SW480 (cell line): ENCODE results near the gene IGFBP2.
"Not testable (repeated sequence)": the region's sequence is repeated elsewhere in the genome, so short reads cannot be mapped to it uniquely, and the experiment has no call there.

Source experiments
- DNase-seq: peaks from one replicate; pipeline ENCODE4 v3.0.0-alpha.2; 2016; ENCODE audit warnings: low spot score

Gene IGFBP2

GRCh38 chr2:216632952-216633615 is at the start of gene IGFBP2:
IGFBP2 (plus strand) TSS chr2:216633420; CDS start chr2:216633524, 104 bp downstream.
- peak; percentile 56 for DNase-seq

- DNase-seq: no peak
These were observed 49.6 kb upstream of the IGFBP2 start for GRCh38 chr2:216583606-216584005.

- DNase-seq: no peak
These were observed 49.1 kb upstream of the IGFBP2 start for GRCh38 chr2:216584112-216584511.

GRCh38 chr2:216585441-216585840 is 47.8 kb upstream of the IGFBP2 start:
- no peak for DNase-seq

GRCh38 chr2:216588861-216589710 is 44.1 kb upstream of the IGFBP2 start:
- DNase-seq: no peak

GRCh38 chr2:216589791-216590190 is 43.4 kb upstream of the IGFBP2 start:
- DNase-seq: no peak

- DNase-seq: no peak
These were observed 42.4 kb upstream of the IGFBP2 start for GRCh38 chr2:216590780-216591179.

GRCh38 chr2:216591480-216591879 is 41.7 kb upstream of the IGFBP2 start:
- no peak for DNase-seq

GRCh38 chr2:216594081-216594480 is 39.1 kb upstream of the IGFBP2 start:
- no peak for DNase-seq

- no peak for DNase-seq
These were observed 36.8 kb upstream of the IGFBP2 start for GRCh38 chr2:216596236-216596979.

- DNase-seq: no peak
These were observed 36.2 kb upstream of the IGFBP2 start for GRCh38 chr2:216596980-216597509.

GRCh38 chr2:216597825-216598224 is 35.4 kb upstream of the IGFBP2 start:
- DNase-seq: not testable (repeated sequence)

- no peak for DNase-seq
These were observed 31.4 kb upstream of the IGFBP2 start for GRCh38 chr2:216601632-216602409.

- DNase-seq: no peak
These were observed 30.0 kb upstream of the IGFBP2 start for GRCh38 chr2:216603010-216603883.

- DNase-seq: no peak
These were observed 29.4 kb upstream of the IGFBP2 start for GRCh38 chr2:216603884-216604245.

- DNase-seq: no peak
These were observed 28.8 kb upstream of the IGFBP2 start for GRCh38 chr2:216604458-216604857.

- DNase-seq: no peak
These were observed 26.5 kb upstream of the IGFBP2 start for GRCh38 chr2:216606551-216607276.

GRCh38 chr2:216607277-216607560 is 26.0 kb upstream of the IGFBP2 start:
- DNase-seq: no peak

GRCh38 chr2:216608525-216608924 is 24.7 kb upstream of the IGFBP2 start:
- no peak for DNase-seq
